Fibroblast of the aortic adventitia (primary cell): ENCODE results near the gene HSD17B14. TPM values are rescaled to one million over a fixed set of nuclear protein-coding genes. Genes with fewer than 3 reads are reported as not detected.

Experiments used
- DNase-seq: peaks from one replicate; pipeline ENCODE4 v3.0.0-alpha.2; 2010; ENCODE audit warnings: low read depth
- H3K4me3 ChIP-seq: 2 replicates; pipeline ENCODE4 v1.5.1; 2011; ENCODE audit warnings: low read depth, mild to moderate bottlenecking, control low read depth, low read length, moderate library complexity
- total RNA-seq: library from RNA; depleted of rRNA; stranded (reverse); fragments of >200 nt; gene quantifications from 2 replicates; pipeline ENCODE4 v1.2.3, GENCODE V29; 2012; ENCODE audit warnings: low replicate concordance
- TF ChIP-seq, protein P1 (sequence below): IDR thresholded peaks from 2 replicates; pipeline ENCODE4 v1.5.1; 2011; ENCODE audit warnings: mild to moderate bottlenecking, low read length, control low read depth, inconsistent platforms; ENCODE audit not compliant: insufficient read depth

The HSD17B14 gene
- total RNA-seq, 1 donor = 3.6 TPM

DNA sequence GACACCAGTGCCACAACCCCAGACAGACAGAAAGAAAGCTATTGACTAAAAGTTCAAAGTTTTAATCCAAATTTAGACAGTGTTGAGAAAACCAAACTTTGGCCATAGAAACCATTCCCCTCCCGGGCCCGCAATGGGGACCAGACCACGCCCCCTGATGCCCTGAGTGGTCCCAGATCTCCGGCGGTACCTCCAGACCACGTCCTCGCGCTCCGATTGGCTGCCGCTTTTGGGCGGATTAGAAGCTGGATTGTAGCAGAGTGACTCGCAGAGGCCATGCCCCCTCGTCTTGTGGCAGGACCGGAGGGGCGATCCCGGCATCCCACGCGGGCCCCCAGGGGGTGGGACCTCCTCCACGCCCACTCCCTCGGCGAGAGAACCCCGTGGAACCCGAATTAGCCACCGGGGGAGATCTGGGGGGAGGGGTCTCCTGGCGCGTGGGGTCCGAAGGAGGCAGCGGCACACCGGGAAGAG lies 797 bp upstream of the HSD17B14 start:
- H3K4me3 ChIP-seq = no peak overlapping the region
- TF ChIP-seq, protein P1, sequence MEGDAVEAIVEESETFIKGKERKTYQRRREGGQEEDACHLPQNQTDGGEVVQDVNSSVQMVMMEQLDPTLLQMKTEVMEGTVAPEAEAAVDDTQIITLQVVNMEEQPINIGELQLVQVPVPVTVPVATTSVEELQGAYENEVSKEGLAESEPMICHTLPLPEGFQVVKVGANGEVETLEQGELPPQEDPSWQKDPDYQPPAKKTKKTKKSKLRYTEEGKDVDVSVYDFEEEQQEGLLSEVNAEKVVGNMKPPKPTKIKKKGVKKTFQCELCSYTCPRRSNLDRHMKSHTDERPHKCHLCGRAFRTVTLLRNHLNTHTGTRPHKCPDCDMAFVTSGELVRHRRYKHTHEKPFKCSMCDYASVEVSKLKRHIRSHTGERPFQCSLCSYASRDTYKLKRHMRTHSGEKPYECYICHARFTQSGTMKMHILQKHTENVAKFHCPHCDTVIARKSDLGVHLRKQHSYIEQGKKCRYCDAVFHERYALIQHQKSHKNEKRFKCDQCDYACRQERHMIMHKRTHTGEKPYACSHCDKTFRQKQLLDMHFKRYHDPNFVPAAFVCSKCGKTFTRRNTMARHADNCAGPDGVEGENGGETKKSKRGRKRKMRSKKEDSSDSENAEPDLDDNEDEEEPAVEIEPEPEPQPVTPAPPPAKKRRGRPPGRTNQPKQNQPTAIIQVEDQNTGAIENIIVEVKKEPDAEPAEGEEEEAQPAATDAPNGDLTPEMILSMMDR = no peak

DNA sequence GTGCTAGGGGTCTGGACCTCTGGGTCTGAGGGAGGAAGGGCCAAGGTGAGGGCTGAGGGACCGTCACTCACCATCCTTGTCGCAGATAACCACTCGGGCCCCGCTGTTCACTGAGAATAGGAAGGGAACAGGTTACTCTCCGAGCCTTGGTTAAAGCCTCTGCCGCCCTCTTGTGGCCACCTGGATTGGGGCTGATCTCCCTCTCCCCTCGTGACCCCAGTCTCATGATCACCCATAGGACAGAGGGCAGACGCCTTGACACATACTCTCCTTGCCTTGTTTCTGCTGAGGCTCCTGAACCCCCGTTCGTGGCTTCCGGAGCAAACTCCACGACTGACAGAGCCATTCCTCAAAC lies 580 bp downstream of the HSD17B14 start:
- peak overlapping the region; percentile 66 for H3K4me3 ChIP-seq
- DNase-seq = peak; percentile 85
- TF ChIP-seq, protein P1 = peak; percentile 89

More for the DNA sequence above, 797 bp upstream of the HSD17B14 start:
- DNase-seq = peak; percentile 71

DNA sequence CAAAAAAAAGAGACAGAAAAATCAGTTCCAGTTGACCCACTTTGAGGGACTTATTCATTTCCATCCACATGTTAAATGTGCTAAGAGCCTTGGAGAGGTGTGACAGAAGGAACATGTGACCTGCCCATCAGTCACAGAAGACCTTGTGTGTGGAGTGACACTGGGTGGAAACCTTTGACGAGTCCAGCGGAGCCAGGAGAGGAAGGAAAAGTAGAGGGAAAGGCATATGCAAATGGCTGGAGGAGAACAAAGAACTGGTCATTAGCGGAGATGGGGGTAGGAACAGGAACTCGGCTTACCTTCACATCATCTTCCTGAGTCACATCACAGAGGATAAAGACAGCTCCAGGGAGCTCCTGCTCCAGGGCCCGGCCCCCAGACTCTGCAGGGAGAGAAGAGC lies 2.3 kb downstream of the HSD17B14 start:
- TF ChIP-seq, protein P1 = no peak
- no peak overlapping the region for H3K4me3 ChIP-seq
- DNase-seq = no peak

DNA sequence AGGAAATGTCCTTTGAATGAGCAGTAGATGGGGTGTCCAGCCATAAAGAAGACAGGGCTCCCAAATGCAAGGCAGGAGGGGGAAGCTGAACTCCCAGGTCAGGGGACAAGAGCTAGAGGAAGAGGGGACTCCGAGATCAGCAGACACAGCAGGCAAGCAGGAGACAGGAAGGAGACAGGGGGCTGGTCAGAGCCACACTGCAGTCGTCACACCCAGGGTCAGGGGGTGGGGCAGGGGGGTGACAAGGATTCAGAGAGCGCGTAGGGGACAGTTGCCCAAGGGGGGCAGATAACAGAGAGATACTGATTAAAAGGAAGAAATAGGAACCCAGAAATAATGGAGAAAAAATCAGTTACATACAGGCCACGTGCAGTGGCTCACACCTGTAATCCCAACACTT lies 3.2 kb downstream of the HSD17B14 start:
- TF ChIP-seq, protein P1 = no peak
- no peak overlapping the region for H3K4me3 ChIP-seq
- no peak for DNase-seq

DNA sequence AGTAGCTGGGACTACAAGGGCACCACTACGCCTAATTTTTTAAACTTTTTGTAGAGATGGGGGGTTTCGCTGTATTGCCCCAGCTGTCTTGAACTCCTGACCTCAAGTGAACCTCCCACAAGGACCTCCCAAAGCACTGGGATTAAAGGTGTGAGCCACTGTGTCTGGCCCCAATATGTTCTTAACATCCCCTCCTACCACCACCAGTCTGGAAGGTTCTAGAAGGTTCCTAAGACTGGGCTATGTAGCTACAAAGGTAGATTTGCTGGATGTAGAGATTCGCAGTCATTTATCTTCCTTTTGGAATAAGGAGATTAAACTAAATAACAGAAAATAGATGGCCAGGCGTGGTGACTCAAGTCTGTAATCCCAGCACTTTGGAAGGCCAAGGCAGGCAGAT lies 5.3 kb downstream of the HSD17B14 start:
- TF ChIP-seq, protein P1 = no peak
- no peak for DNase-seq
- H3K4me3 ChIP-seq = no peak overlapping the region

DNA sequence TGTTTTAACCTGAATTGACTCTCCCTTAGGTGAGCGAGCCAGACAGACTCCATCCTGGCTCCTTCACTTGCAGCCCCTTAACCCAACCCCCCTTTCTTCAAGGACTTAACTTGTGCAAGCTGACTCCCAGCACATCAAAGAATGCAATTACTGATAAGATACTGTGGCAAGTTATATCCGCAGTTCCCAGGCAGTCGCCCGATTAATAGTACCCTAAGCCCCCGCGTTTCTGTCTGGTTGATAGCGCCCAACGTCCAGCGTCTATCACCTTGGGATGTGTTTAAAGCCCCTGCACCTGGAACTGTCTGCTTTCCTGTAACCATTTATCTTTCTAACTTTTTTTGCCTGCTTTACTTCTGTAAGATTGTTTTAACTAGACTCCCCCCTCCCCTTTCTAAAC lies 6.2 kb downstream of the HSD17B14 start:
- DNase-seq = no peak
- TF ChIP-seq, protein P1 = no peak
- H3K4me3 ChIP-seq = no peak overlapping the region

DNA sequence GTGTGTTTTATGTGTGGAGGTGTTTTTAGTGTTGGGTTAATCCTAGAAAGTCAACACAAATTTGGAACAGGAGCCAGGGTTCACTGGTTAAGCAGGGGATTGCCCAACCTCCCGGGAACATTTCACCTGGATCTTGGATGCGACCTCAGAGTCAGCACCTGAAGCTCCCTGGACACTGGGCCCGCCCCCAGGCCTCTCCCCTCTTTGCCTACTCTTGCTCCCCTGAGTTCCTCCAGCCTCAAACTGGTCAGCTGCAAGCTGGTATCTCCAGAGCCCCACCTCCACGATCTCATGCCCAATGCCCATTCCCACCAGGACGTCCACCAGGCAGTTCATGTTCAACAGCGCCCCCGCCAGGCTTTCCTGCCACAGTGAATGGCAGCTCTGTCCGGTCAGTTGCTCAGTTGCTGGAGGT lies 9.7 kb downstream of the HSD17B14 start:
- TF ChIP-seq, protein P1 = peak; percentile 16
- no peak overlapping the region for H3K4me3 ChIP-seq
- no peak for DNase-seq
